ENCODE data around the gene CASP6.

Gene CASP6

DNA sequence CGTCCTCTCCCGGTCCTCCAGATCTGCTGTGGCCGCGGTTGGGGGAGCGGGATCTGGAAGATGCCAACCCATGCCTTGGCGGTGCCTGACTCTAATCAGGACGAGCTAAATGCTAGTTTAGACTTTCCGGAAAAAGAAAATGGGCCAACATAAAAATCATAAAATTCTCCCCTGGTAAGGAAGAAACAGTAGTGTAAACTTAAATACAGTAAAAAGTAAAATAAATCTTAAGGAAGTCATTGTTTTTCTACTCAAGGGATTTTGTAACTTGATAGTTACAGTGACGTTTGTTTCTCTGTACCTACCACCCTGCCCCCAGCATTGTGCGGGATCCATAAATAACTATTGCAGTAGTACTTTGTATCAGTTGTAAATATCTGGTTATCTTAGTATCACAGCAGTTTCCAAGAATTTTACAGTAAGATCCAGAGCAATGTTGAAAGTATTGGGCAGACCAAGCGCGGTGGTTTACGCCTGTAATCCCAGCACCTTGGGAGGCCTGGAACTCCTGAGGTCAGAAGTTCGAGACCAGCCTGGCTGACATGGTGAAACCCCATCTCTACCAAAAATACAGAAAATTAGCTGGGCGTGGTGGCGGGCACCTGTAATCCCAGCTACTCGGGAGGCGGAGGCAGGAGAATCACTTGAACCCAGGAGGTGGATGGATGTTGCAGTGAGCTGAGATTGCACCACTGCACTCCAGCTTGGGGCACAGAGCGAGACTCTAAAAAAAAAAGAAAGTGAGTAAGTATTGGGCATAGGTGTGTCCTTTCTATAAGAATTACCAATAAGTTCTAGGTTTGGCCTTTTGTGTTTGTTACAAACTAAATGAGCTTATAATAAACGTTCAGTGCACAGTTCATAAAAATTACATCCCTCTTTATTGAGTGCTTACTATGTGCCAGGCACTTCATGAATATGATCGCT, 27.6 kb upstream of the CASP6 start:
- no peak for TF ChIP-seq CTCF (IDR thresholded peaks at IDR 0.05; ENCODE audit: low read depth, low read length)
- no peak for DNase-seq (ENCODE audit: low read depth in 2 of 2)
- peak overlapping the region; percentile 69 to 92 for H3K4me3 ChIP-seq (replicated peaks in 1 of 2; ENCODE audit: low read depth in 2 of 2, low read length in 2 of 2)

GRCh38 chr4:109729718-109730618, 26.7 kb upstream of the CASP6 start, which contains the start of gene PLA2G12A:
TSS of gene PLA2G12A (minus strand) at chr4:109730070. CDS start at chr4:109729809, 261 bp downstream.
- TF ChIP-seq CTCF (IDR thresholded peaks at IDR 0.05; ENCODE audit: low read depth, low read length): no peak
- DNase-seq (ENCODE audit: low read depth in 2 of 2): peak; percentile 58 to 65
- peak within 1 kb of the TSS; percentile 72 to 92 for H3K4me3 ChIP-seq (replicated peaks in 1 of 2; ENCODE audit: low read depth in 2 of 2, low read length in 2 of 2)

- TF ChIP-seq CTCF (IDR thresholded peaks at IDR 0.05; ENCODE audit: low read depth, low read length): no peak
- peak overlapping the region; percentile 72 to 92 for H3K4me3 ChIP-seq (replicated peaks in 1 of 2; ENCODE audit: low read depth in 2 of 2, low read length in 2 of 2)
- peak; percentile 11 to 15 for DNase-seq (ENCODE audit: low read depth in 2 of 2)
Observed at GRCh38 chr4:109729117-109729717, 26.0 kb upstream of the CASP6 start.

DNA sequence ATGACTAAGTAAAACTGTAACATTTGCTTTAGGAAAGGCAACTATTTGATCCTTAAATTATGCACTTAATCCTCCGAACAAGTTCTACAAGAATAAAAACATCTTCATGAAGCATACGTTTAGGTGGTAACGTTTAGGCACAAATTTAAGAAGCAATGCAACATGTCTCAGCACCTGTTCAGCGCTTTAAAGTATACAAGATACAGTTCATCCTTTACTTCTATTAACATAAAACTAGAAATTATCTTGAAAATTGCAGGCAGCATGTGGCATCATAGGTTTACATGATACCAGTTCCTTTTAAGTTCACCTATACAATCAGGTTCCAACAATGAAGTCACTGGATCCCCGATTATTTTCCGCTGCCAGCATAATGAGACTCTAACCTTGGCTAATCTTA, 25.1 kb upstream of the CASP6 start:
- no peak for DNase-seq (ENCODE audit: low read depth in 2 of 2)
- no peak for TF ChIP-seq CTCF (IDR thresholded peaks at IDR 0.05; ENCODE audit: low read depth, low read length)
- no peak overlapping the region for H3K4me3 ChIP-seq (replicated peaks in 1 of 2; ENCODE audit: low read depth in 2 of 2, low read length in 2 of 2)

DNA sequence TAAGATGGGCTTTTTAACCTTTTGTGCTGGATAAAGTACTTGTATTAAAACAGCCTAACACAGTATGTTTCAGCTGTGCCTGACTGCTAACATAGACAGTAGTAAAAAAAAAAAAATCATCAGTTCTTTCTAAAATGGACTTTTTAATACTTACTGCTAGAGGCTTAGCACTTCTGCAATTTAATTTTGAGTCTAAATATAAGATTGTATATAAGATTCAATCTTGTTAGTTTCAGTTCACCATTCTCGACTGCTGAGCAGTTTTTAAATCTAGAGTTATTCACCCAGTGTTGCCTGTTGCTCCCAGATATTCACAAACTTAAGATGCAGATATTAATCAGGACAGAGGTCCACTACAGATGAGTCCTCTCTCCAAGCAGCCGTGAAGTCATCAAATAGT, 19.9 kb upstream of the CASP6 start:
- no peak for DNase-seq (ENCODE audit: low read depth in 2 of 2)
- TF ChIP-seq CTCF (IDR thresholded peaks at IDR 0.05; ENCODE audit: low read depth, low read length): no peak
- H3K4me3 ChIP-seq (replicated peaks in 1 of 2; ENCODE audit: low read depth in 2 of 2, low read length in 2 of 2): no peak overlapping the region

DNA sequence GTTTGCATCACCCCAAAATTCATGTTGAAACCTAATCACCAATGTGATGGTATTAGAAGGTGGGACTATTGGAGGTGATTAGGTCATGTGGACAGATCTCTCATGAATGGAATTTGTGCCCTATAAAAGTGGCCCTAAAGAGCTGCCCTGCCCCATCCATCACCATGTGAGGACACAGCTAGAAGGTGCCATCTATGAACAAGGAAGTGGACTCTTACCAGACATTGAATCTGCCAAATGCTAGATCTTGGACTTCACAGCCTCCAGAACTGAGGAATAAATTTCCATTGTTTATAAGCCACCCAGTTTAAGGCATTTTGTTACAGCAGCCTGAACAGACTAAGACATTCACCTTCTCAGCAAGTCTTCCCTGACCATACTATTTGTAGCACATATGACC, 19.1 kb upstream of the CASP6 start:
- TF ChIP-seq CTCF (IDR thresholded peaks at IDR 0.05; ENCODE audit: low read depth, low read length): no peak
- DNase-seq (ENCODE audit: low read depth in 2 of 2): no peak
- no peak overlapping the region for H3K4me3 ChIP-seq (replicated peaks in 1 of 2; ENCODE audit: low read depth in 2 of 2, low read length in 2 of 2)
